Endodermal cell (in vitro differentiated cells): Measurements from ENCODE around the gene FOXA1. TPM values are rescaled to one million over a fixed set of nuclear protein-coding genes. Genes with fewer than 3 reads are reported as not detected.

ENCODE experiments used
- DNase-seq: peaks from one replicate; pipeline ENCODE4 v3.0.0-alpha.2; 2017
- H3K27ac ChIP-seq: 2 replicates; pipeline ENCODE4 v1.5.1; 2013; ENCODE audit warnings: mild to moderate bottlenecking, low read depth, low read length, moderate library complexity
- H3K27me3 ChIP-seq: 2 replicates; pipeline ENCODE4 v1.6.1; 2013; ENCODE audit warnings: mild to moderate bottlenecking, low read length, moderate library complexity; ENCODE audit not compliant: insufficient read depth, control insufficient read depth, poor library complexity, severe bottlenecking
- H3K36me3 ChIP-seq: 2 replicates; pipeline ENCODE4 v1.7.0; 2013; ENCODE audit warnings: mild to moderate bottlenecking, low read length, moderate library complexity; ENCODE audit not compliant: control insufficient read depth, insufficient read depth
- H3K4me1 ChIP-seq: one replicate; pipeline ENCODE4 v1.7.0; 2013; ENCODE audit warnings: low read length; ENCODE audit not compliant: control insufficient read depth, insufficient read depth
- H3K4me3 ChIP-seq: 2 replicates; pipeline ENCODE4 v1.5.1; 2013; ENCODE audit warnings: mild to moderate bottlenecking, low read length, moderate library complexity
- H3K9ac ChIP-seq: 2 replicates; pipeline ENCODE4 v1.6.1; 2013; ENCODE audit warnings: mild to moderate bottlenecking, low read length, moderate library complexity; ENCODE audit not compliant: poor library complexity, severe bottlenecking; ENCODE audit errors: extremely low read depth
- H3K9me3 ChIP-seq: 2 replicates; pipeline ENCODE4 v1.6.1; 2013; ENCODE audit warnings: mild to moderate bottlenecking, low read length, moderate library complexity; ENCODE audit not compliant: control insufficient read depth
- H3K27ac Mint-ChIP-seq: 2 replicates; pipeline ENCODE4 v1.8.0; 2020; ENCODE audit warnings: mixed read lengths
- H3K27me3 Mint-ChIP-seq: 2 replicates; pipeline ENCODE4 v1.8.0; 2021; ENCODE audit warnings: mild to moderate bottlenecking, mixed read lengths; ENCODE audit not compliant: insufficient read depth
- H3K36me3 Mint-ChIP-seq: 2 replicates; pipeline ENCODE4 v1.8.0; 2020; ENCODE audit warnings: low read depth, mixed read lengths
- H3K4me1 Mint-ChIP-seq: 2 replicates; pipeline ENCODE4 v1.8.0; 2020; ENCODE audit warnings: mixed read lengths
- H3K4me3 Mint-ChIP-seq: 2 replicates; pipeline ENCODE4 v1.8.0; 2020; ENCODE audit warnings: mild to moderate bottlenecking, moderate library complexity, mixed read lengths
- H3K9me3 Mint-ChIP-seq: 2 replicates; pipeline ENCODE4 v1.8.0; 2020; ENCODE audit warnings: mild to moderate bottlenecking, mixed read lengths
- CTCF ChIP-seq: fragments of 200-600 bp; sonication (generic); conservative IDR thresholded peaks from 2 replicates; pipeline ENCODE4 v1.5.0; 2021; ENCODE audit warnings: antibody characterized with exemption, mild to moderate bottlenecking
- WGBS, 2 experiments: methylation state at CpG; one replicate each; pipeline versions ENCODE4 v1.1.5 to v1.1.7; 2013; ENCODE audit warnings: missing lambda C conversion rate in 2 of 2, mixed read lengths in 1 of 2; ENCODE audit not compliant: insufficient coverage in 1 of 2, insufficient read length in 1 of 2; 5-methylcytosine and 5-hydroxymethylcytosine counted together
- long read RNA-seq, 4 experiments: library from polyadenylated mRNA in 2 of 4; library from RNA in 1 of 4; library from capped mRNA in 1 of 4; stranded (forward) in 3 of 4; unstranded in 1 of 4; transcript quantifications; one replicate each; pipeline ENCODE4 v2.0.0, GENCODE V29; 2020 to 2021; ENCODE audit warnings: inconsistent platforms in 1 of 4
- polyA plus RNA-seq, 2 experiments: library from polyadenylated mRNA; stranded (reverse); fragments of 50-300 nt; gene quantifications; one replicate each; pipeline ENCODE4 v1.2.3, GENCODE V29; 2013
- total RNA-seq, 2 donors: library from RNA; stranded (reverse); fragmentation: NEBNext Ultra II Directional in 1 of 2; extraction: Animal tissue kit (Norgen Biotek cat#: 25700) in 1 of 2; gene quantifications; 2 replicates in 1 of 2; 3 replicates in 1 of 2; pipeline ENCODE4 v1.2.1, GENCODE V29; 2021

Gene FOXA1
- total RNA-seq: 10 to 100 TPM; 41.2 to 51.4 TPM
- 4.0 TPM for polyA plus RNA-seq (2013, experiment 1 of 2)
- polyA plus RNA-seq (2013, experiment 2 of 2): 3.4 TPM
- long read RNA-seq, experiment 1, transcript FOXA1-201 (2 exons, 2,862 nt): major isoform, 7 of 15 reads
- long read RNA-seq, experiment 1, partial matches to known transcripts: 0 of 15 reads
- long read RNA-seq, experiment 1, other reads (novel, unspliced or antisense): 8 of 15 reads
- long read RNA-seq, experiment 2, transcript FOXA1-201 (2 exons, 2,862 nt): major isoform, 73 of 90 reads
- long read RNA-seq, experiment 2, partial matches to known transcripts: 0 of 90 reads
- long read RNA-seq, experiment 2, other reads (novel, unspliced or antisense): 16 of 90 reads
- long read RNA-seq, experiment 3, partial matches to known transcripts: 0 of 8 reads
- long read RNA-seq, experiment 3, other reads (novel, unspliced or antisense): 8 of 8 reads
- long read RNA-seq, experiment 4, partial matches to known transcripts: 0 of 1 reads
- long read RNA-seq, experiment 4, other reads (novel, unspliced or antisense): 1 of 1 reads

GRCh38 chr14:37594971-37595808 is at the start of gene FOXA1, which contains the start of gene TTC6:
FOXA1 (minus strand) TSS chr14:37595249; CDS start chr14:37594972, 277 bp downstream.
TTC6 (plus strand) TSS chr14:37595629; CDS start chr14:37622065, 26,436 bp downstream.
- Mint-ChIP-seq H3K9me3 (no peaks in the 10 kb centered on the region), H3K4me3 (peak within 1 kb of the TSS; percentile 69), H3K27ac (peak within 1 kb of the TSS; percentile 98), H3K36me3 (peaks cover 14% of the 10 kb centered on the region), H3K4me1 (peaks cover 40% of the 10 kb centered on the region), H3K27me3 (peaks cover 83% of the 10 kb centered on the region)
- Histone ChIP-seq H3K27me3 (peaks cover 85% of the 10 kb centered on the region), H3K4me3 (peak within 1 kb of the TSS; percentile 89), H3K36me3 (no peaks in the 10 kb centered on the region), H3K9ac (peak within 1 kb of the TSS; percentile 56), H3K4me1 (peaks cover 2% of the 10 kb centered on the region), H3K9me3 (no peaks in the 10 kb centered on the region), H3K27ac (no peak within 1 kb of the TSS)
- peak; percentile 84 for DNase-seq
- WGBS, 2 experiments: 0% methylated on average over 36 to 91 of the region's 92 CpGs
- TF ChIP-seq CTCF: no peak

- H3K27ac Mint-ChIP-seq: no peak overlapping the region
- no peaks in the 10 kb centered on the region for H3K36me3 Mint-ChIP-seq
- Histone ChIP-seq H3K4me1 (no peaks in the 10 kb centered on the region), H3K9me3 (no peaks in the 10 kb centered on the region), H3K27me3 (peaks cover 23% of the 10 kb centered on the region), H3K27ac (no peak overlapping the region), H3K36me3 (no peaks in the 10 kb centered on the region), H3K9ac (no peak overlapping the region), H3K4me3 (no peak overlapping the region)
- no peaks in the 10 kb centered on the region for H3K4me1 Mint-ChIP-seq
- DNase-seq: no peak
- no peak overlapping the region for H3K4me3 Mint-ChIP-seq
- peaks cover 15% of the 10 kb centered on the region for H3K27me3 Mint-ChIP-seq
- no peak for TF ChIP-seq CTCF
- 83 to 94% methylated on average over 3 to 4 of the region's 4 CpGs for WGBS, 2 experiments
- H3K9me3 Mint-ChIP-seq: no peaks in the 10 kb centered on the region
Observed at GRCh38 chr14:37643701-37644100, 48.7 kb upstream of the FOXA1 start.

GRCh38 chr14:37642125-37642524 is 47.1 kb upstream of the FOXA1 start:
- 88% methylated on average over 3 of the region's 3 CpGs; no CpG with 5 or more reads in 1 of the 2 experiments for WGBS, 2 experiments

More at GRCh38 chr14:37642125-37642524, 47.1 kb upstream of the FOXA1 start:
- H3K4me1 Mint-ChIP-seq: no peaks in the 10 kb centered on the region
- TF ChIP-seq CTCF: no peak
- DNase-seq: no peak
- Histone ChIP-seq H3K4me1 (no peaks in the 10 kb centered on the region), H3K4me3 (no peak overlapping the region), H3K27me3 (peaks cover 9% of the 10 kb centered on the region), H3K27ac (no peak overlapping the region), H3K9me3 (no peaks in the 10 kb centered on the region), H3K9ac (no peak overlapping the region), H3K36me3 (no peaks in the 10 kb centered on the region)
- H3K27ac Mint-ChIP-seq: no peak overlapping the region
- no peaks in the 10 kb centered on the region for H3K9me3 Mint-ChIP-seq
- H3K36me3 Mint-ChIP-seq: no peaks in the 10 kb centered on the region
- peaks cover 15% of the 10 kb centered on the region for H3K27me3 Mint-ChIP-seq
- no peak overlapping the region for H3K4me3 Mint-ChIP-seq
